SK-N-SH (cell line): ENCODE results near the gene SRMS. TPM values are rescaled to one million over a fixed set of nuclear protein-coding genes. Genes with fewer than 3 reads are reported as not detected.

ENCODE experiments used
- CTCF ChIA-PET: fragments of 300-600, 350-600 bp; formaldehyde crosslinking; extraction: SDS; loops from one replicate; lab custom pipeline; 2021; lab: Yijun Ruan, JAX
- POLR2A ChIA-PET: fragments of 350-600 bp; sonication (Branson Sonifier 250); formaldehyde crosslinking; extraction: SDS; loops from one replicate; lab custom pipeline; 2020; ENCODE audit warnings: antibody characterized with exemption, inconsistent platforms; lab: Yijun Ruan, JAX
- DNase-seq: peaks from one replicate; pipeline ENCODE4 v3.0.0; 2012
- H2AFZ ChIP-seq: fragments of 200-600 bp; sonication (generic); 2 replicates; pipeline ENCODE4 v1.8.1; 2016; ENCODE audit warnings: antibody characterized with exemption, mild to moderate bottlenecking, low read depth
- H3F3A ChIP-seq: fragments of 200-600 bp; sonication (generic); replicated peaks from 2 replicates; pipeline ENCODE3; 2016; ENCODE audit warnings: antibody characterized with exemption, mild to moderate bottlenecking; ENCODE audit not compliant: insufficient read depth
- H3K27ac ChIP-seq, 2 experiments: fragments of 200-500 bp in 1 of 2; fragments of 200-600 bp in 1 of 2; sonication (Bioruptor generic) in 1 of 2; sonication (generic), shearing (Covaris generic) in 1 of 2; 2 replicates each; pipeline versions ENCODE4 v1.5.1 to v1.6.1; 2014 to 2016; ENCODE audit warnings: low read depth in 2 of 2, inconsistent platforms in 1 of 2, low read length in 1 of 2, mild to moderate bottlenecking in 1 of 2, mixed read lengths in 1 of 2
- H3K27me3 ChIP-seq: fragments of 200-600 bp; sonication (generic), shearing (Covaris generic); 2 replicates; pipeline ENCODE4 v1.6.1; 2016; ENCODE audit warnings: mixed run types; ENCODE audit not compliant: insufficient read depth
- H3K36me3 ChIP-seq, 2 experiments: fragments of 200-500 bp in 1 of 2; fragments of 200-600 bp in 1 of 2; sonication (Bioruptor generic) in 1 of 2; sonication (generic) in 1 of 2; replicated peaks in 1 of 2; 2 replicates each; pipeline versions ENCODE3 to v1.5.1; 2014 to 2016; ENCODE audit warnings: low read length in 1 of 2, mild to moderate bottlenecking in 1 of 2; ENCODE audit not compliant: insufficient read depth in 2 of 2, control insufficient read depth in 1 of 2
- H3K4me1 ChIP-seq, 2 experiments: fragments of 200-500 bp in 1 of 2; fragments of 200-600 bp in 1 of 2; sonication (Bioruptor generic) in 1 of 2; sonication (generic), shearing (Covaris generic) in 1 of 2; 2 replicates each; pipeline versions ENCODE4 v1.5.1 to v1.6.1; 2014 to 2016; ENCODE audit warnings: low read depth in 1 of 2, low read length in 1 of 2, mixed run types in 1 of 2; ENCODE audit not compliant: insufficient read depth in 2 of 2, control insufficient read depth in 1 of 2
- H3K4me2 ChIP-seq: fragments of 200-600 bp; sonication (generic), shearing (Covaris generic); 2 replicates; pipeline ENCODE4 v1.6.1; 2017; ENCODE audit warnings: mixed run types
- H3K4me3 ChIP-seq, 2 experiments: fragments of 200-500 bp in 1 of 2; fragments of 200-600 bp in 1 of 2; sonication (Bioruptor generic) in 1 of 2; sonication (generic), shearing (Covaris generic) in 1 of 2; 2 replicates each; pipeline versions ENCODE4 v1.5.1 to v1.8.1; 2014 to 2016; ENCODE audit warnings: low read depth in 2 of 2, inconsistent platforms in 1 of 2, low read length in 1 of 2, mild to moderate bottlenecking in 1 of 2, mixed read lengths in 1 of 2, moderate library complexity in 1 of 2
- H3K79me2 ChIP-seq: fragments of 200-600 bp; sonication (generic); 2 replicates; pipeline ENCODE4 v1.8.1; 2017; ENCODE audit warnings: mild to moderate bottlenecking; ENCODE audit not compliant: insufficient read depth
- H3K9ac ChIP-seq: fragments of 200-600 bp; sonication (generic); 2 replicates; pipeline ENCODE4 v1.6.1; 2017; ENCODE audit warnings: mixed run types
- H3K9me2 ChIP-seq: fragments of 200-600 bp; sonication (generic); 2 replicates; pipeline ENCODE4 v1.6.1; 2017; ENCODE audit warnings: mixed run types
- H3K9me3 ChIP-seq: fragments of 200-600 bp; sonication (generic); 2 replicates; pipeline ENCODE4 v1.6.1; 2017; ENCODE audit warnings: mixed run types, mild to moderate bottlenecking, moderate library complexity
- H4K20me1 ChIP-seq: fragments of 200-600 bp; sonication (generic); 2 replicates; pipeline ENCODE4 v1.6.1; 2017; ENCODE audit warnings: mild to moderate bottlenecking, mixed run types; ENCODE audit not compliant: insufficient read depth
- IRF3 ChIP-seq: fragments of 150-350 bp; IDR thresholded peaks from 2 replicates; pipeline ENCODE4 v1.6.1; 2016; ENCODE audit warnings: mild to moderate bottlenecking, low read depth, low read length
- MAX ChIP-seq: IDR thresholded peaks from 2 replicates; pipeline ENCODE4 v1.4.0; 2012; ENCODE audit warnings: low read depth
- PBX3 ChIP-seq: IDR thresholded peaks from 2 replicates; pipeline ENCODE4; 2012
- REST ChIP-seq: IDR thresholded peaks from 2 replicates; pipeline ENCODE4 v1.6.1; 2012; ENCODE audit warnings: mild to moderate bottlenecking, low read depth, low read length, moderate library complexity
- RFX5 ChIP-seq: IDR thresholded peaks from 2 replicates; pipeline ENCODE4 v1.6.1; 2012; ENCODE audit warnings: mild to moderate bottlenecking, improper control_type of control experiment, low read length
- SIN3A ChIP-seq: IDR thresholded peaks from 2 replicates; pipeline ENCODE4 v1.6.1; 2012; ENCODE audit warnings: low read depth, mild to moderate bottlenecking, low read length, moderate library complexity, borderline replicate concordance
- SMC3 ChIP-seq: IDR thresholded peaks from 2 replicates; pipeline ENCODE4 v1.6.1; 2012; ENCODE audit warnings: low read depth, low read length, improper control_type of control experiment
- TCF12 ChIP-seq: IDR thresholded peaks from 2 replicates; pipeline ENCODE4 v1.4.0; 2012
- ZBTB33 ChIP-seq: IDR thresholded peaks from 2 replicates; pipeline ENCODE4 v1.4.0; 2012; ENCODE audit warnings: low read depth, borderline replicate concordance
- WGBS: methylation state at CpG from one replicate; pipeline ENCODE4 v1.1.6; 2017; ENCODE audit warnings: low lambda C conversion rate; 5-methylcytosine and 5-hydroxymethylcytosine counted together
- polyA plus RNA-seq, 3 experiments: library from polyadenylated mRNA; depleted of rRNA; stranded (reverse); fragments of >200 nt; gene quantifications; 2 replicates each; pipeline ENCODE4 v1.2.3, GENCODE V29; 2012

SRMS gene
- polyA plus RNA-seq, 1 of the 3 experiments (the other 2 are of a cell fraction) = not detected

- WGBS = 74% methylated on average over 7 of the region's 11 CpGs
- H3K79me2 ChIP-seq = no peaks in the 10 kb centered on the region
- H3K9me2 ChIP-seq = no peaks in the 10 kb centered on the region
- H3F3A ChIP-seq = peaks cover 9% of the 10 kb centered on the region
- no peaks in the 10 kb centered on the region for H3K27me3 ChIP-seq
- H3K27ac ChIP-seq = no peak overlapping the region
- H4K20me1 ChIP-seq = no peaks in the 10 kb centered on the region
- no peak for TF ChIP-seq SIN3A
- TF ChIP-seq TCF12 = no peak
- no peak for TF ChIP-seq MAX
- no peak overlapping the region for H3K9ac ChIP-seq
- ChIA-PET POLR2A (interaction anchor here (0.8 kb wide), 1 partner anchor 9 kb away, joined by 3 read pairs; no protein-coding TSS in a partner anchor), CTCF (interaction anchor here (8.2 kb wide), 1 partner anchor 9 kb away, joined by 66 read pairs; the partner anchor contains the start of gene PTK6)
- no peak overlapping the region for H2AFZ ChIP-seq
- H3K4me1 ChIP-seq = peaks cover 0 to 3% of the 10 kb centered on the region in 2 experiments; a peak in 1 of 4 replicates
- no peak overlapping the region for H3K4me3 ChIP-seq
- DNase-seq = no peak
- no peaks in the 10 kb centered on the region for H3K9me3 ChIP-seq
- no peaks in the 10 kb centered on the region for H3K36me3 ChIP-seq
- H3K4me2 ChIP-seq = no peak overlapping the region
Observed at GRCh38 chr20:63548542-63548941, 993 bp upstream of the SRMS start.

DNA sequence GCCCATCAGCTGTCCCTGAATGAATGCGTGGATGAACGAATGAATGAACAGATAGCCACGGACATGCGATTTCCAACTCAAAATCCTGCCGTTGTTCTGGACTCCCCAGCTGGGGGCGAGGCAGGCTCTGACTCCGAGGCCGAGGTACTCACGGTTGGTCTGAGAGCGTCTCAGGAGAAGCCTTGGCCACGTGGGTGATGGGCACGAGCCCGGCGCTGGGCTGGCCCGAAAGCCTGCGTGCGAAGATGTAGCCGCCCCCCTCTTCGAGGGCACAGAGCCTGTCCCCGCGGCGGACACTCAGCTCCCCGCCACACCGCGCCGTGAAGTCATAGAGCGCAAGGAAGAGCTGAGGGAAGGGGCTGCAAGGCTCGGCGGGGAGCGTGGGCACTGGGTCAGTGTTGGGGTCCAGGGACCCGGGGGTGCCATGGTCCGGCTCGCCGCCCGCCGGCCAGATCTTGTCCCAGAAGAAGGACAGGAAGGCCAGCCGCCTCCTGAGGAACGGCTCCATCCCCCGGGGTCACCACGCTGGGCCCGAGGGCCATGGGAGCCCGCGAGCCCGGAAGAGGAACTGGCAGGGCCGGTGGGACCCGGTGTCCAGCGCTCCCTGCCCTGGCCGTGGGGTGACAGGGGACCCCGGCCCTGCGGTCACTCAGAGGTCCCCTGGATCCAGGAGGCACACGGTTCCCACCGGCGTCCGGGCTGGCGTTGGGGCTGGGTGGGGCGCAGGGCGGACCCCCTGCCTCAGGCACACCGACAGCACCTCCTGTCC lies 409 bp downstream of the SRMS start:
- Histone ChIP-seq H3K9me2 (no peaks in the 10 kb centered on the region), H3K9me3 (no peaks in the 10 kb centered on the region), H3K27ac (no peak overlapping the region), H3K4me2 (no peak overlapping the region), H3K36me3 (no peaks in the 10 kb centered on the region), H3K4me1 (no peaks in the 10 kb centered on the region; a peak in 1 of 4 replicates), H2AFZ (no peak overlapping the region), H3K27me3 (no peaks in the 10 kb centered on the region), H3K79me2 (no peaks in the 10 kb centered on the region), H3K9ac (no peak overlapping the region), H4K20me1 (no peaks in the 10 kb centered on the region), H3F3A (peaks cover 3% of the 10 kb centered on the region), H3K4me3 (no peak overlapping the region)
- no peak for TF ChIP-seq SMC3
- no peak for DNase-seq
- 83% methylated on average over 31 of the region's 58 CpGs for WGBS
- ChIA-PET POLR2A (no interaction called here), CTCF (interaction anchor here (1.0 to 8.2 kb wide), 2 partner anchors 8 to 12 kb away, joined by 3 to 66 read pairs; partner anchors contain the start of gene PTK6)

GRCh38 chr20:63546256-63546955 lies 1.1 kb downstream of the SRMS start:
- WGBS = 71% methylated on average over 11 of the region's 20 CpGs
- no peak for TF ChIP-seq PBX3
- TF ChIP-seq SIN3A = no peak
- no peak for TF ChIP-seq RFX5
- TF ChIP-seq ZBTB33 = no peak
- no peak for TF ChIP-seq IRF3
- TF ChIP-seq REST = no peak
- H3K9me2 ChIP-seq = no peaks in the 10 kb centered on the region
- POLR2A ChIA-PET = no interaction called here
- H3K4me2 ChIP-seq = no peak overlapping the region
- H4K20me1 ChIP-seq = no peaks in the 10 kb centered on the region
- no peak overlapping the region for H3K9ac ChIP-seq
- H3K36me3 ChIP-seq = no peaks in the 10 kb centered on the region
- no peaks in the 10 kb centered on the region for H3K9me3 ChIP-seq
- H3K27ac ChIP-seq = no peak overlapping the region
- CTCF ChIA-PET = interaction anchor here (1.7 to 8.2 kb wide), 2 partner anchors 7 to 427 kb away, joined by 4 to 66 read pairs; partner anchors contain the start of gene PTK6
- no peak overlapping the region for H3K4me3 ChIP-seq
- H3F3A ChIP-seq = no peaks in the 10 kb centered on the region
- peaks cover 0 to 2% of the 10 kb centered on the region in 2 experiments; a peak in 1 of 4 replicates for H3K4me1 ChIP-seq
- no peak for DNase-seq
- H3K27me3 ChIP-seq = no peaks in the 10 kb centered on the region
- H2AFZ ChIP-seq = no peak overlapping the region
- no peaks in the 10 kb centered on the region for H3K79me2 ChIP-seq
